ENCODE data around the gene ZNF277. TPM values are rescaled to one million over a fixed set of nuclear protein-coding genes. Genes with fewer than 3 reads are reported as not detected.

Gene ZNF277
- total RNA-seq, 4 donors from 2014 or later: 2.2 to 27.6 (median 24.1) TPM

DNA sequence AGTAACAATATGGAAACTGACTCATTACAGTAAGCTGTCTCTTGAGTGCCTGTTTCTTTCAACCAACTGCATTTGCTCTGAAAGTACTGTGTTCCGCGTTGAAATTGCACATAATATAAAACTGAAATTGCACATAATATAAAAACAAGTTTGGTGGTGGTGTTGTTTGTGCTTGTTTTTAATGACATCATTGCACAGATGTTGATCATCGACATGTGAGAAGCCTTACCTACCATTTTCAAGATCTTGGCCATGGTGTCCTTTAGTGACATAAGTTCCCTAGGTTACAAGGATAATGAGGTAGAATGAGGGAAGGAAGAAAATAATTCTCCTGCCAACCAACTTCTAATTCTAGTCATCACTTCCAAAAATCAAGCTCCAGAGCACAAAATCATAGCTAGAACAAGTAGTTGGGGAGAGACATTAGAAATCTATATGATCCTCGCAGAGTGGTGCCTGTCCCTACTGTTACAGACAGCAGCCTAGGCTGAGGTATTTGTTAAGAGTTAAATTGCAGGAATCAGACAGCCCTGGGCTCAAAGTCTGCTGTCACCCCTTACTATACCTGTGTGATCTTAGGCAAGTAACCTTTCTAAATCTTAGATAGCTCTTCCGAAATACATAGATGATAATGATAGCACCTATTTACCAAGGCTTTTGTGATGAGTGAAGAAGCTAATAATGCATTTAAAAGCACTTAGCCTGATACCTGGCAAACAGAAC, 29.6 kb upstream of the ZNF277 start:
- in situ Hi-C loops (cut with MboI; ENCODE audit: low pct_ligation_motif_present in 1 of 4, low pct_unique_long_range_greater_than_20kb in 1 of 4, low sequenced_read_pairs in 3 of 4): no loop called here
- H3K36me3 ChIP-seq: no peaks in the 10 kb centered on the region
- WGBS, 2 donors (ENCODE audit: low coverage in 1 of 2): 81 to 83% methylated on average over 4 to 5 of the region's 5 CpGs
- no peak overlapping the region for H3K27ac ChIP-seq
- peaks cover 0 to 4% (median 0%) of the 10 kb centered on the region in 4 donors for H3K4me1 ChIP-seq
- no peak overlapping the region for H3K4me3 ChIP-seq
- DNase-seq: no peak
- TF ChIP-seq POLR2AphosphoS5 (IDR thresholded peaks at IDR 0.05) (no peak), EP300 (IDR thresholded peaks at IDR 0.05; ENCODE audit: low read depth) (no peak), POLR2A (IDR thresholded peaks at IDR 0.05) (no peak)
- TF ChIP-seq, protein P1, sequence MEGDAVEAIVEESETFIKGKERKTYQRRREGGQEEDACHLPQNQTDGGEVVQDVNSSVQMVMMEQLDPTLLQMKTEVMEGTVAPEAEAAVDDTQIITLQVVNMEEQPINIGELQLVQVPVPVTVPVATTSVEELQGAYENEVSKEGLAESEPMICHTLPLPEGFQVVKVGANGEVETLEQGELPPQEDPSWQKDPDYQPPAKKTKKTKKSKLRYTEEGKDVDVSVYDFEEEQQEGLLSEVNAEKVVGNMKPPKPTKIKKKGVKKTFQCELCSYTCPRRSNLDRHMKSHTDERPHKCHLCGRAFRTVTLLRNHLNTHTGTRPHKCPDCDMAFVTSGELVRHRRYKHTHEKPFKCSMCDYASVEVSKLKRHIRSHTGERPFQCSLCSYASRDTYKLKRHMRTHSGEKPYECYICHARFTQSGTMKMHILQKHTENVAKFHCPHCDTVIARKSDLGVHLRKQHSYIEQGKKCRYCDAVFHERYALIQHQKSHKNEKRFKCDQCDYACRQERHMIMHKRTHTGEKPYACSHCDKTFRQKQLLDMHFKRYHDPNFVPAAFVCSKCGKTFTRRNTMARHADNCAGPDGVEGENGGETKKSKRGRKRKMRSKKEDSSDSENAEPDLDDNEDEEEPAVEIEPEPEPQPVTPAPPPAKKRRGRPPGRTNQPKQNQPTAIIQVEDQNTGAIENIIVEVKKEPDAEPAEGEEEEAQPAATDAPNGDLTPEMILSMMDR (IDR thresholded peaks at IDR 0.05): no peak
- no peaks in the 10 kb centered on the region for H3K27me3 ChIP-seq
- intact Hi-C loops (cut with DNase I; ENCODE audit: low total_unique reads): no loop called here
- no peaks in the 10 kb centered on the region for H3K9me3 ChIP-seq

- WGBS, 2 donors (ENCODE audit: low coverage in 1 of 2): 85% methylated on average over 4 of the region's 4 CpGs; no CpG with 5 or more reads in 1 of the 2 donors
- TF ChIP-seq EP300 (IDR thresholded peaks at IDR 0.05; ENCODE audit: low read depth): no peak
- TF ChIP-seq POLR2A (IDR thresholded peaks at IDR 0.05): no peak
- TF ChIP-seq POLR2AphosphoS5 (IDR thresholded peaks at IDR 0.05): no peak
- TF ChIP-seq, protein P1 (IDR thresholded peaks at IDR 0.05): no peak
- Histone ChIP-seq H3K27ac (no peak overlapping the region), H3K9me3 (no peaks in the 10 kb centered on the region), H3K36me3 (no peaks in the 10 kb centered on the region), H3K4me1 (peaks cover 0 to 10% (median 0%) of the 10 kb centered on the region in 4 donors), H3K27me3 (no peaks in the 10 kb centered on the region), H3K4me3 (no peak overlapping the region)
- DNase-seq: no peak
- in situ Hi-C loops (cut with MboI; ENCODE audit: low pct_ligation_motif_present in 1 of 4, low pct_unique_long_range_greater_than_20kb in 1 of 4, low sequenced_read_pairs in 3 of 4): no loop called here
- intact Hi-C loops (cut with DNase I; ENCODE audit: low total_unique reads): no loop called here
Measured at GRCh38 chr7:112180223-112180622, 26.3 kb upstream of the ZNF277 start.

- in situ Hi-C loops (cut with MboI; ENCODE audit: low pct_ligation_motif_present in 1 of 4, low pct_unique_long_range_greater_than_20kb in 1 of 4, low sequenced_read_pairs in 3 of 4): no loop called here
- intact Hi-C loops (cut with DNase I; ENCODE audit: low total_unique reads): no loop called here
- no peak overlapping the region for H3K4me3 ChIP-seq
- H3K27me3 ChIP-seq: no peaks in the 10 kb centered on the region
- 62% methylated on average over 5 of the region's 5 CpGs; no CpG with 5 or more reads in 1 of the 2 donors for WGBS, 2 donors (ENCODE audit: low coverage in 1 of 2)
- TF ChIP-seq POLR2AphosphoS5 (IDR thresholded peaks at IDR 0.05) (no peak), POLR2A (IDR thresholded peaks at IDR 0.05) (no peak), EP300 (IDR thresholded peaks at IDR 0.05; ENCODE audit: low read depth) (no peak)
- TF ChIP-seq, protein P1 (IDR thresholded peaks at IDR 0.05): no peak
- no peak overlapping the region for H3K27ac ChIP-seq
- H3K4me1 ChIP-seq: peaks cover 0 to 11% (median 0%) of the 10 kb centered on the region in 4 donors
- no peak for DNase-seq
- no peaks in the 10 kb centered on the region for H3K9me3 ChIP-seq
- no peaks in the 10 kb centered on the region for H3K36me3 ChIP-seq
Measured at GRCh38 chr7:112182749-112183148, 23.7 kb upstream of the ZNF277 start.

GRCh38 chr7:112183266-112183665, 23.2 kb upstream of the ZNF277 start:
- in situ Hi-C loops (cut with MboI; ENCODE audit: low pct_ligation_motif_present in 1 of 4, low pct_unique_long_range_greater_than_20kb in 1 of 4, low sequenced_read_pairs in 3 of 4) (no loop called here), intact Hi-C loops (cut with DNase I; ENCODE audit: low total_unique reads) (no loop called here)
- Histone ChIP-seq H3K27me3 (no peaks in the 10 kb centered on the region), H3K27ac (no peak overlapping the region), H3K4me1 (peaks cover 0 to 11% (median 0%) of the 10 kb centered on the region in 4 donors), H3K36me3 (no peaks in the 10 kb centered on the region), H3K9me3 (no peaks in the 10 kb centered on the region), H3K4me3 (no peak overlapping the region)
- no peak for TF ChIP-seq POLR2A (IDR thresholded peaks at IDR 0.05)
- no peak for TF ChIP-seq POLR2AphosphoS5 (IDR thresholded peaks at IDR 0.05)
- TF ChIP-seq, protein P1 (IDR thresholded peaks at IDR 0.05): no peak
- TF ChIP-seq EP300 (IDR thresholded peaks at IDR 0.05; ENCODE audit: low read depth): no peak
- WGBS, 2 donors (ENCODE audit: low coverage in 1 of 2): 100% methylated on average over 1 of the region's 1 CpG; no CpG with 5 or more reads in 1 of the 2 donors
- DNase-seq: no peak

Data from transverse colon (tissue), 4 donors.